Mammary epithelial cell (primary cell): Measurements from ENCODE around the gene PRDM7.
"Not testable (repeated sequence)": the region's sequence is repeated elsewhere in the genome, so short reads cannot be mapped to it uniquely, and the experiment has no call there.

Experiments
- EZH2 ChIP-seq: IDR thresholded peaks from 2 replicates; pipeline ENCODE4 v1.6.1; 2012; ENCODE audit warnings: low read length, inconsistent platforms, borderline replicate concordance
- TF ChIP-seq, protein P1 (sequence below), 2 donors: IDR thresholded peaks in 1 of 2; conservative IDR thresholded peaks in 1 of 2; 2 replicates each; pipeline ENCODE4 v1.5.1; 2011 to 2012; ENCODE audit warnings: inconsistent platforms in 2 of 2, low read length in 2 of 2, mild to moderate bottlenecking in 2 of 2, control low read depth in 1 of 2, low read depth in 1 of 2; ENCODE audit not compliant: insufficient read depth in 1 of 2; ENCODE audit errors: extremely low read depth in 1 of 2

DNA sequence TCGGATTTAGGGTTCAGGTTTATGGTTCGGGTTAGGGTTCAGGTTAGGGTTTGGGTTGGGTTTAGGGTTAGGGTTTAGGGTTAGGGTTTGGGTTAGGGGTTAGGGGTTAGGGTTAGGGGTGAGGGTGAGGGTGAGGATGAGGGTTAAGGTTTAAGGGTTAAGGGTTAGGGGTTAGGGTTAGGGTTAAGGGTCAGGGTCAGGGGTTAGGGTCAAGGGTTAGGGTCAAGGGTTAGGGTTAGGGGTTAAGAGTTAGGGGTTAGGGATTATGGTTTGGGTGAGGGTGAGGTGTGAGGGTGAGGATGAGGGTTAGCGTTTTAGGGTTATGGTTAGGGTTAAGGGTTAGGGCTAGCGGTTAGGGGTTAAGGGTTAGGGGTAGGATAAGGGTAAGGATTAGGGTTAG is 44.7 kb upstream of the PRDM7 start:
- TF ChIP-seq, protein P1, sequence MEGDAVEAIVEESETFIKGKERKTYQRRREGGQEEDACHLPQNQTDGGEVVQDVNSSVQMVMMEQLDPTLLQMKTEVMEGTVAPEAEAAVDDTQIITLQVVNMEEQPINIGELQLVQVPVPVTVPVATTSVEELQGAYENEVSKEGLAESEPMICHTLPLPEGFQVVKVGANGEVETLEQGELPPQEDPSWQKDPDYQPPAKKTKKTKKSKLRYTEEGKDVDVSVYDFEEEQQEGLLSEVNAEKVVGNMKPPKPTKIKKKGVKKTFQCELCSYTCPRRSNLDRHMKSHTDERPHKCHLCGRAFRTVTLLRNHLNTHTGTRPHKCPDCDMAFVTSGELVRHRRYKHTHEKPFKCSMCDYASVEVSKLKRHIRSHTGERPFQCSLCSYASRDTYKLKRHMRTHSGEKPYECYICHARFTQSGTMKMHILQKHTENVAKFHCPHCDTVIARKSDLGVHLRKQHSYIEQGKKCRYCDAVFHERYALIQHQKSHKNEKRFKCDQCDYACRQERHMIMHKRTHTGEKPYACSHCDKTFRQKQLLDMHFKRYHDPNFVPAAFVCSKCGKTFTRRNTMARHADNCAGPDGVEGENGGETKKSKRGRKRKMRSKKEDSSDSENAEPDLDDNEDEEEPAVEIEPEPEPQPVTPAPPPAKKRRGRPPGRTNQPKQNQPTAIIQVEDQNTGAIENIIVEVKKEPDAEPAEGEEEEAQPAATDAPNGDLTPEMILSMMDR (conservative IDR thresholded peaks at IDR 0.05 in 1 of 2, IDR thresholded peaks at IDR 0.05 in 1 of 2; ENCODE audit: extremely low read depth in 1 of 2, insufficient read depth in 1 of 2, low read depth in 1 of 2, low read length in 2 of 2): not testable (repeated sequence)
- TF ChIP-seq EZH2: not testable (repeated sequence)
